Tibial nerve (tissue), 4 donors: ENCODE measurements around the gene FRMD4B.

Experiments used
- EP300 ChIP-seq, 2 donors: sonication (generic); formaldehyde crosslinking; IDR thresholded peaks; one replicate each; pipeline ENCODE4 v1.6.1; 2017; ENCODE audit warnings: antibody characterized with exemption in 2 of 2, mild to moderate bottlenecking in 1 of 2
- POLR2A ChIP-seq, 2 donors: fragments of 450-650 bp; IDR thresholded peaks; one replicate each; pipeline ENCODE4 v1.6.1; 2017; ENCODE audit warnings: antibody characterized with exemption in 2 of 2, mild to moderate bottlenecking in 2 of 2, moderate library complexity in 2 of 2
- TF ChIP-seq, protein P1 (sequence below), 5 experiments: fragments of 200-600 bp in 3 of 5; fragments of 450-650 bp in 2 of 5; sonication (generic) in 3 of 5; IDR thresholded peaks; one replicate each; pipeline ENCODE4 v1.5.1; 2016 to 2019; ENCODE audit warnings: antibody characterized with exemption in 5 of 5, mild to moderate bottlenecking in 3 of 5, moderate library complexity in 2 of 5

DNA sequence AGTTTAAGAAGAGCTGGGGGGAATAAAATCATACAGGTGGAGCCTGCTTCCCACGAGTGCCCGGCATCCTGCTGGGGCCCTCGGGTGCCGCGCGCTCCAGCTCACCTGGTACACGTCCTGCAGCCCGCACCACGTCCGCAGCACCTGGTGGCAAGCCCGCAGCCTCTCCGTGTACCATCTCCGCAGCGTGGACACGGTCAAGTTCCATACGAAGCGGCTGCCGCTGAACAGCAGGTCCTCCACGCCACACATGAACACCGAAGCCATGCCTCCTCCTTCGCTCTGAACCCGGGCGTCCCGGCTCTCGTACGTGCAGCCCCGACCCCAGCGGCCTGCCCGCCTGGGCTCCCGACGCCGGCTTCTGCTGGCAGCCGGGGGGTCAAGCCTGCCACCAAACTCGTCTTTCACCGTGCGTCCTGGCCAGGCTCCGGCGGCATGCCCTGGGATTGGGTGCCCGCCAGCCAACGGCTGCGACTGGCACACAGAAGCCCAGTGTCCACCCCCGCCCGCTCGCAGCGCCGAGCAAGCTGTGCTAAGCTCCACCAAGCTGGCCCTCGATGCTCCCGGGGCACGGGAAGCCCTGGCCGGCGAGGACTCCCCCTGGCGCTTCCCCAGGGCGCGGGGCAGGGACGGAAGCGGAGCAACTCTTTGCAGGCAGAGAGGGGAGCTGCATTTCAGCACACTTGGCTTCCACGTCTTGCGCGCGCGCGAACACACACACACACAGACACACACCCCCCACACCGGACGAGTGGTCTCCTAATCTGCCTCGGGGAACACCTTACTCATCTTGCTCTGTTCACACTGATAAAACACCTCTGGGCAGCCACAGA lies at the start of gene FRMD4B:
- TF ChIP-seq, protein P1, sequence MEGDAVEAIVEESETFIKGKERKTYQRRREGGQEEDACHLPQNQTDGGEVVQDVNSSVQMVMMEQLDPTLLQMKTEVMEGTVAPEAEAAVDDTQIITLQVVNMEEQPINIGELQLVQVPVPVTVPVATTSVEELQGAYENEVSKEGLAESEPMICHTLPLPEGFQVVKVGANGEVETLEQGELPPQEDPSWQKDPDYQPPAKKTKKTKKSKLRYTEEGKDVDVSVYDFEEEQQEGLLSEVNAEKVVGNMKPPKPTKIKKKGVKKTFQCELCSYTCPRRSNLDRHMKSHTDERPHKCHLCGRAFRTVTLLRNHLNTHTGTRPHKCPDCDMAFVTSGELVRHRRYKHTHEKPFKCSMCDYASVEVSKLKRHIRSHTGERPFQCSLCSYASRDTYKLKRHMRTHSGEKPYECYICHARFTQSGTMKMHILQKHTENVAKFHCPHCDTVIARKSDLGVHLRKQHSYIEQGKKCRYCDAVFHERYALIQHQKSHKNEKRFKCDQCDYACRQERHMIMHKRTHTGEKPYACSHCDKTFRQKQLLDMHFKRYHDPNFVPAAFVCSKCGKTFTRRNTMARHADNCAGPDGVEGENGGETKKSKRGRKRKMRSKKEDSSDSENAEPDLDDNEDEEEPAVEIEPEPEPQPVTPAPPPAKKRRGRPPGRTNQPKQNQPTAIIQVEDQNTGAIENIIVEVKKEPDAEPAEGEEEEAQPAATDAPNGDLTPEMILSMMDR (IDR thresholded peaks at IDR 0.05), result peak in 1 of 5 experiments; percentile 8
- TF ChIP-seq EP300 (IDR thresholded peaks at IDR 0.05) (peak in 1 of 2 donors; percentile 48), POLR2A (IDR thresholded peaks at IDR 0.05) (no peak)
